Lung (tissue), 12 donors: Measurements from ENCODE around the gene HPRT1. TPM values are rescaled to one million over a fixed set of nuclear protein-coding genes. Genes with fewer than 3 reads are reported as not detected.

ENCODE experiments used
- ATAC-seq: fragments of 200-7000 bp; cut with Tn5 transposase; one replicate; pipeline ENCODE4 v1.9.1; 2020; ENCODE audit warnings: moderate number of reproducible peaks; ENCODE audit not compliant: insufficient read depth, low FRiP score
- DNase-seq, 3 donors: peaks; one replicate each; pipeline ENCODE4 v3.0.0-alpha.2; 2013 to 2017
- H3K27ac ChIP-seq, 2 donors: one replicate each; pipeline ENCODE4 v1.5.1; 2013; ENCODE audit warnings: mild to moderate bottlenecking in 2 of 2, moderate library complexity in 2 of 2, control low read depth in 1 of 2, inconsistent platforms in 1 of 2, low read depth in 1 of 2, low read length in 1 of 2
- H3K27me3 ChIP-seq, 3 donors: one replicate each; pipeline ENCODE4 v1.5.1; 2013; ENCODE audit warnings: low read length in 2 of 3; ENCODE audit not compliant: control insufficient read depth in 3 of 3, insufficient read depth in 3 of 3
- H3K36me3 ChIP-seq, 4 donors: one replicate each; pipeline ENCODE4 v1.5.1; 2013; ENCODE audit warnings: low read length in 4 of 4, mild to moderate bottlenecking in 1 of 4, moderate library complexity in 1 of 4; ENCODE audit not compliant: control insufficient read depth in 4 of 4, insufficient read depth in 4 of 4
- H3K4me1 ChIP-seq, 5 donors: one replicate each; pipeline ENCODE4 v1.5.1; 2013; ENCODE audit warnings: low read length in 5 of 5, mild to moderate bottlenecking in 2 of 5, moderate library complexity in 1 of 5; ENCODE audit not compliant: control insufficient read depth in 5 of 5, insufficient read depth in 5 of 5
- H3K4me3 ChIP-seq: one replicate; pipeline ENCODE4 v1.5.1; 2013; ENCODE audit warnings: mild to moderate bottlenecking, control low read depth, moderate library complexity
- H3K9ac ChIP-seq, 2 donors: one replicate each; pipeline ENCODE4 v1.5.1; 2013; ENCODE audit warnings: low read length in 2 of 2, control low read depth in 1 of 2; ENCODE audit not compliant: insufficient read depth in 1 of 2
- H3K9me3 ChIP-seq, 4 donors: one replicate each; pipeline ENCODE4 v1.5.1; 2013; ENCODE audit warnings: low read length in 3 of 4, mild to moderate bottlenecking in 1 of 4, moderate library complexity in 1 of 4; ENCODE audit not compliant: control insufficient read depth in 4 of 4, insufficient read depth in 3 of 4
- CTCF ChIP-seq: IDR thresholded peaks from 2 replicates; pipeline ENCODE4 v1.5.1; 2012; ENCODE audit warnings: mild to moderate bottlenecking; ENCODE audit errors: control extremely low read depth, extremely low read depth
- WGBS, 2 donors: extraction: QIAGEN DNeasy Blood & Tissue Kit; methylation state at CpG; one replicate each; pipeline ENCODE4 v1.1.7; 2013; 5-methylcytosine and 5-hydroxymethylcytosine counted together
- polyA plus RNA-seq, 2 donors: library from polyadenylated mRNA; stranded (reverse); fragments of 200-250 nt; gene quantifications; one replicate each; pipeline ENCODE4 v1.2.1, GENCODE V29; 2013
- total RNA-seq, 2 donors: library from RNA; depleted of rRNA in 1 of 2; stranded (reverse); fragments of >200 nt in 1 of 2; gene quantifications; one replicate each; pipeline ENCODE4 v1.2.1, GENCODE V29; 2014 to 2021
- donor health status: control.
- donor health status: control.
- donor health status: Bipolar disorder and iron deficiency.
- donor health status: healthy.
- donor health status: DM: yes; HTN: yes; CAD: no.

HPRT1 gene
- total and polyA plus RNA-seq, 4 donors: 12.3 to 40.5 (median 27.8) TPM

DNA sequence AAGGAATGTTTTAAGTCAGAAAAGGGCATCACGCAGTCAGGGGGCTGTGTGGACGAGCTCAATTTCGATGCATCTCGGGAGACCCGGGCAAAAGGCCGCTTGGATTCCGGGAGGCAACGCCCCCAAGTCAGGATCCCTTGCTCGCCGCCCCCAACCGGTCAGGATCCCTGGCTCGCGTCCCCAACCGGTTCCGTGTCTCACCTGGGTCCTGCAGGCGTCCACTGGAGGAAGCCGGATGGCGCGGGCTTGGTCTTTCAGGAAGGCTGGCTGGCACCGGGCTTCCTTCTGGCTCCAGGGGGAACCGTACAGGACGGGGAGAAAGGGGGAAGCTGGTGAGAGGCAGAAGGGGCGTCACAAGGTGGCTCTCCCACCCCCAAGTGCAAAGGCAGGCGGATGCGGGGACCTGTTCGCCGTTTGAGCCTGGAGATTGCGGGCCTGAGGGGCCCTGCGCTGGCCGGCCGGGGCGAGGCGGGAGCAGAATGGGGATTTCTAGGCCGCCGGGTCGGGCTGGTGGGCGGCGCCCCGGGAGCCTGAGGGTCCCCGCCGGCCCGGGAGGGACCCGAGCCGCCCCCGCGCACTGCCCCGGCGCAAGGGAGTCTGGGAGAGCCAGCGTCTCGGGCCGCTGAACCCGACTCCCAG is 84.7 kb downstream of the HPRT1 start:
- H3K9ac ChIP-seq: no peak overlapping the region
- DNase-seq (no peak), ATAC-seq (no peak)
- no peak overlapping the region for H3K27ac ChIP-seq
- TF ChIP-seq CTCF: no peak
- 16 to 39% methylated on average over 35 to 52 of the region's 52 CpGs for WGBS, 2 donors
- no peak overlapping the region for H3K4me3 ChIP-seq
- H3K9me3 ChIP-seq: peaks cover 0 to 6% (median 0%) of the 10 kb centered on the region in 4 donors
- H3K36me3 ChIP-seq: no peaks in the 10 kb centered on the region
- peaks cover 6 to 16% (median 13%) of the 10 kb centered on the region in 3 donors for H3K27me3 ChIP-seq
- H3K4me1 ChIP-seq: peaks cover 0 to 5% (median 0%) of the 10 kb centered on the region in 5 donors

- Histone ChIP-seq H3K4me3 (no peak overlapping the region), H3K4me1 (peaks cover 0 to 5% (median 0%) of the 10 kb centered on the region in 5 donors), H3K9me3 (peaks cover 0 to 6% (median 0%) of the 10 kb centered on the region in 4 donors), H3K9ac (no peak overlapping the region), H3K27me3 (peaks cover 6 to 19% (median 13%) of the 10 kb centered on the region in 3 donors), H3K36me3 (no peaks in the 10 kb centered on the region), H3K27ac (no peak overlapping the region)
- TF ChIP-seq CTCF: no peak
- DNase-seq: no peak
- no peak for ATAC-seq
- 73 to 84% methylated on average over 19 to 20 of the region's 20 CpGs for WGBS, 2 donors
Observed at GRCh38 chrX:134545510-134545909, 85.5 kb downstream of the HPRT1 start.

GRCh38 chrX:134546187-134546586 is 86.2 kb downstream of the HPRT1 start:
- Histone ChIP-seq H3K9ac (no peak overlapping the region), H3K27me3 (peaks cover 6 to 19% (median 13%) of the 10 kb centered on the region in 3 donors), H3K36me3 (no peaks in the 10 kb centered on the region), H3K4me1 (peaks cover 0 to 5% (median 0%) of the 10 kb centered on the region in 5 donors), H3K9me3 (peaks cover 0 to 6% (median 0%) of the 10 kb centered on the region in 4 donors), H3K27ac (no peak overlapping the region), H3K4me3 (no peak overlapping the region)
- ATAC-seq: no peak
- no peak for DNase-seq
- WGBS, 2 donors: 68 to 91% methylated on average over 24 to 35 of the region's 35 CpGs
- no peak for TF ChIP-seq CTCF
